ENCODE measurements around the gene NCAPH2. TPM values are rescaled to one million over a fixed set of nuclear protein-coding genes. Genes with fewer than 3 reads are reported as not detected.

Gene NCAPH2
- total RNA-seq, 1 donor from 2014 or later = 28.8 TPM

DNA sequence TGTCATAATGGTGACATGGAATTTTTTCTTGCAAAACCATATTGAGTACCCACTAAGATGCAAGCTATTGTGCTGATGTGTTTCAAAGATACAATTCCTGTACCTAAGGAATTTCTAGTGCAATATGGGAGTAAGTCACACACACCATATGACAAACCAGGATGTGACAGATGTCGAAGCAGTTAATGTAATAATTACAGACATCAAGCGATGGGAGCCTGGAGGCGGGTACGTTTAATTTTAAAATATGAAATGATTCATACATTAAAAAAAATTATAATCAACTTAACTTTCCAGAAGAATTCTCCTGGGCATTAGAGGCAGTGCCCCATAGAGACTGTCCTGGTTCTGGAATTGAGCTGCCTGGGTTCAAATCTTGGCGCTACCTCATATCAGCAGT lies 48.7 kb downstream of the NCAPH2 start:
- DNase-seq = no peak
- intact Hi-C loops (cut with DNase I) = no loop called here

DNA sequence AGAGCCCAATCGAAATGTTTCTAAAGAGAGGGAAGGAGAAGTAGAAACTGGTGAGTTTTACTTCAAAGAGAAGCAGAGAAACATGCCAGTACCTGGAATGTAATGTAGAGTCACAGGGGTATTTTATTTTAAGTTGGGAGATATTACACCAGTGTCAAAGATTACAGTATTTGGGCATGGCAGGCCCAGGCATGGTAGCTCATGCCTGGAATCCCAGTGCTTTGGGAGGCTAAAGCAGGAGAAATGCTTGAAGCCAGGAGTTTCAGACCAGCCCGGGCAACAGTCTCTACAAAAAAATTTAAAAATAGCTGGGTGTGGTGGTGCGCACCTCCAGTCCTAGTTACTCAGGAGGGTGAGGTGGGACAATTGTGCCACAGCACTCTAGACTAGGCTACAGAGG lies 52.0 kb downstream of the NCAPH2 start:
- DNase-seq = no peak
- no peak for ATAC-seq (ENCODE audit: poor library complexity)
- intact Hi-C loops (cut with DNase I) = no loop called here

More for the DNA sequence above, 48.7 kb downstream of the NCAPH2 start:
- no peak for ATAC-seq (ENCODE audit: poor library complexity)

DNA sequence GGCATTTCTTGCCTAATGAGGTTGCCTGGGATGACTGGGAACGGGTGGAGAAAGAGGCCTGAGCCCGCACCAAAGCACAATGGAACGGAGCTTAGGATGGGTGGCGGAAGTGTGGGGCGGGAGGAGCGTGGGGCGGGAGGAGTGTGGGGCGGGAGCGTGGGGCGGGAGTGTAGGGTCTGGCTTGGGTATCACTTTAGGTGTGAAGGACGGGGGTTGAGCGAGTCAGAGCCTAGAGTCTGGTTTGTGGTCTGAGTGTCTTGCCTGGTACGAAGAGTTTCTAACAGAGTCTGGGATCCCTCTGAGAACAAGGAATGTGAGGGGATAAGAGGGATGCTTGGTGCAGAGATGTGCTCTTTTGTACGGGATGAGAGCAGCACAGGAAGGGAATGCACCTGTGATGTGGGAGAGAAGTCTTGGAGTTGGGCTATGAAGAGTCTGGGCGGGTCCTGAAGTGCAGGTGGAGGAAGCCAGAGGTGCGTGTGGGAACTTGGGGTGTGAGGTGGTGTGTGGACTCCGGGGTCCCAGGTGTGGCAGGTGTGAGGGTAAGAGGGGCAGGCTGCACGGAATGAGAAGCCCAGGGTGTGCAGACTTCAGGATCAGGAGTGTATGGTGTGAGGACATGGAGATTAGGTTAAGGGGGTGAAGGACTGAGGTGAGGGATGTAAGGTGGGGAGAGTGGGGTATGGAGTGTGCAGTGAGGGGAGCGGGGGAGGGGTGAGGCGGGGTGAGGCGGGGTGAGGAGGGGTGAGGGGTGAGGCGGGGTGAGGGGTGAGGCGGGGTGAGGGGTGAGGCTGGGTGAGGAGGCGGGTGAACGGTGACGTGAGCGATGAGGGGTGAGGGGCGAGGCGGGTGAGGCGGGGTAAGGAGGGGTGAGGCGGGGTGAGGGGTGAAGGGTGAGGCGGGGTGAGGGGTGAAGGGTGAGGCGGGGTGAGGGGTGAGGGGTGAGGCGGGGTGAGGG lies 53.7 kb downstream of the NCAPH2 start:
- intact Hi-C loops (cut with DNase I) = no loop called here
- DNase-seq = peak; percentile 18
- no peak for ATAC-seq (ENCODE audit: poor library complexity)

DNA sequence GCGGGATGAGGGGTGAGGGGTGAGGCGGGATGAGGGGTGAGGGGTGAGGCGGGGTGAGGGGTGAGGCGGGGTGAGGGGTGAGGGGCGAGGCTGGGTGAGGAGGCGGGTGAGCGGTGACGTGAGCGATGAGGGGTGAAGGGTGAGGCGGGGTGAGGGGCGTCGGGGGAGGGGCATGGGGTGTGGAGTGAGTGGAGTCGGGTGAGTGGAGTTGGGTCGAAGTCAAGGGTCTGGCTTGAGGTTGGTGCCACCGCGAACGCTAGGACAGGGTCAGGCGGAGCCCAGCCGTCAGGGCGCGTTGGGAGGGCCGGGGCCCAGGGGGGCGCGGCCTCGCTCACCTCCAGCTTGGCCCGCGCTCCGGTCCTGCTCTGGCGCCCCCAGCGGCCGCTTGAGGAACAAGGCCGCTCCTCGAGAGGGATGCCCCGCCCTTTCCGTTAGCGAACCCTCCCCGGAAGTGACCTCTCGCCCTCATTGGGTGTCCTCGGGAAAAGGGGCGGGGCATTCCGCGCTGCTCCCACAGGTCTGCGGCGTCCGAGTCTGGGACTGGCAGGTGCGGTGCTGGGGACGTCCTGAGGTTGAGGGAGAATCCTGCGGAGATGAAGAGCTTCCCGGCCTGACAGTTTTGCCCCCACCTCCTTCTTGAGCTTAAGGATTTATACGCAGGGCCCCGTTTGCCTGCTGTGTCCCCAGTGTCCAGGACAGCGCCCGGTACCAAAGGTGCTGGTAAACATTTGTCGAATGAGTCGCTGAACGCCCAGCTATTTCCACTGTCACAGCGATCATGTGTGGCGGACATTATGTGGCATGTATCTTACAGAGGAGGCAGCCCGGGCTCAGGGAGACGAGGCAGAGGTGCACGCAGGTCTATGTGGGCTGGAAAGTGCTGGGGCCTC lies 54.7 kb downstream of the NCAPH2 start, which contains the start of gene SYCE3:
Gene SYCE3 (minus strand): TSS at position 397 of the 890 bp plus-strand sequence. CDS start 6,514 bp downstream, outside the sequence.
- intact Hi-C loops (cut with DNase I) = no loop called here

DNA sequence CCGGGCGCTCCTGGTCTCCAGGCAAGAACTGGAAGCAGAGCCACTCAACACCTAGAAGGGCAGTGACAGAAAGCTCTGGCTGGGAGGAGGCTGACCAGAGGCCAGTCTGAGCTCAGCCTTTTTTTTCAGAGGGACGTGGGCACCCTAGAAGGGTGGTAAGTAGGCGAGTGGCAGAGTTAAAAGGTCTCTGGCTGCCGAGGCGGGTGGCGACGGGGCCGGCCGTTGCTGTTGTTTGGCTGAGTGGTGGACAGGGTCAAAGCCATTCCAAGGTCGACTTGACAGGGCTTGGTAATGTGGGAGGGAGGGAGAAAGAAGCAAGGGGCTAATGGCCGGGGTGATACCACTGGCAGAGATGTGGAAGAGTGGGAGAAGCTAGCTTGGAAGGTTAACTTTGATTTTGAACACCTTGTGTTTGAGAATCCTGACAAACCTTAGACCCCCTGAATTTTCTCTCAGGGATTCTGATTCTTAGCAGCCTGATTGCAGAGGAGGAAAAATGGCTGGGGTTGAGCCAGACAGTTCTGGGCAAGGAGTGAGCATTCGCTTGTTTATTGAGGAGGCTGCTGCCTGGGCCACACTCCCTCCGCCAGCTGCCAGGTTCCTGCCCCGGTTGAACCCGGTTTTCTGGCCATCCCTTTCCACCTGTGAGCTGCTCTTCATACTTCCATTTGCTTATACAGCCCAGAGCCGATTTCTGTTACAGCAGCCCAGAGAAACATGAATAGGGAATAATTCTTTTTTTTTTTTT lies 55.6 kb downstream of the NCAPH2 start:
- DNase-seq = peak; percentile 55
- peak; percentile 43 for ATAC-seq (ENCODE audit: poor library complexity)
- intact Hi-C loops (cut with DNase I) = no loop called here

More for the DNA sequence above, 54.7 kb downstream of the NCAPH2 start, which contains the start of gene SYCE3:
- ATAC-seq (ENCODE audit: poor library complexity) = peak; percentile 96
- DNase-seq = peak; percentile 98

DNA sequence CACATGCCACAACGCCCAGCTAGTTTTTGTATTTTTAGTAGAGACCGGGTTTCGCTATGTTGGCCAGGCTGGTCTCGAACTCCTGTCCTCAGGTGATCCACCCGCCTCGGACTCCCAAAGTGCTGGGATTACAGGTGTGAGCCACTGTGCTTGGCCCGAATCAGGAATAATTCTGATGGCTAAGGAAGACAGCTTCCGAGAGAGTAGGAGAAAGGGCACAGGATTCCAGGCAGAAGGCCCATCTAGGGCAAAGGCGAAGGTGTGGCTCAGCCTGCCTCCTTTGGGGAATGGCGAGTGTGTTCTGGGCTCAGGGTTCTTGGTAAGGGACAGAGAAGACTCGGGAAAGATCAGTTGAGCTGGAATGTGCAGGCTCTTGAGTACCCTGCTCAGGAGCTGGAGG lies 56.3 kb downstream of the NCAPH2 start:
- intact Hi-C loops (cut with DNase I) = no loop called here
- DNase-seq (no peak), ATAC-seq (ENCODE audit: poor library complexity) (no peak)

DNA sequence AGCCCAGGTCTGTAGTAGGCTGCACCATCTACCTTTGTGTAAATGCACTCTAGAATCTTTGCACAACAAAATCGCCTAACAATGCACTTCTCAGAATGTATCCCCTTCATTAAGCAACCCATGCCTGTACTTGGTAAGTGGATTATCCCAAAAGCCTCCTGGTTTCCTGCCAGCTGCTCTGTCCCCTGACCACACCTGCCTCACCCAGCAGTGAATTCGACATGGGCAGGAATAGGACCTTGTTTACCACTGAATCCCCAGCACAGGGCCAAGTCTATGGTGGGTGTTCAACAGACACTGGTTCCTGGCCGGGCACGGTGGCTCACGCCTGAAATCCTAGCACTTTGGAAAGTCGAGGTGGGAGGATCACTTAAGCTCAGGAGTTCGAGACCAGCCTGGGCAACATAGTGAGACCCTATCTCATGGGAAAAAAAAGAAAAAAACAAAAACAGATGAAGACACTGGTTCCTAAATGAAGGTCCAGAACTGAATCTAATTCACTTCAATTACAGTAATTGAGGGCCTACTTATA lies 59.8 kb downstream of the NCAPH2 start:
- no peak for ATAC-seq (ENCODE audit: poor library complexity)
- intact Hi-C loops (cut with DNase I) = no loop called here
- no peak for DNase-seq

DNA sequence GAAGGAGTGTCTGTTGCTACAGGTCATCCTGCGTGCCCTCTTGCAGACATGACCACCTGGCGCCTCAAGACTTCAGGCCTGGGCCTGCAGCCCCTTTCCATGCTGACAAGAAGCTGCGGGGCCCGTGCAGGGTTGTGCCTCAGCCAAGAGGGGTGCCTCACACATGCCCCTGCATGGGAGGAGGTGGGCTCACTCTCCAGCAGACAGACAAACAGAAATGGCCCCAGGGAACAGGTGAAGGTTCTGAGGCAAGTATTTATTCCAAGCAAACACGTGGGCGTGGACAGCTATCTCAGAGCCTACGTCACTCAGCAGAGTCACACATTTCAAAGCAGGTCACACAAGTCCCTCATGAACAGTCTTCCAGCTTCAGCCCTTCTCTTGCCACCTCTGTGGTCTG lies 60.6 kb downstream of the NCAPH2 start:
- ATAC-seq (ENCODE audit: poor library complexity) = no peak
- no peak for DNase-seq
- intact Hi-C loops (cut with DNase I) = no loop called here

DNA sequence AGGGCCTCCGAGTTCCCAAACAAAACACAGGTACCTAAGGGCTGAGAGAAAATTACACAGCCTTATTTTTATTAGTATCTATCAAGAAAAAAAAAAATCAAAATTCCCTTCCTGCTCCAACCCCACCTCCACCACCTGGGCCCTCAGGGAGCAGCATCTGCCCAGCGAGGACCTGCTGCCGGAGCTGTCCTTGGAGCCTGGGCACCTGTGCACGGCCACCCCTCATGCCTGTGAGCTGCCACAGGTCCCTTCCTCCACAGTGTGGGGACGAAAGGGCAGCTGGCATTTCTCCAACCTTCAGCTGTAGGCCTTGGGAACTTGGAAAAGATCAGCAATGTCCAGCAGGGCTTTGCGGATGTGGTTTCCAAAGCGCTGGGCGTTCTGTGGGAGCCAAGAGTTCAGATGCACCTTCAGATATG lies 61.0 kb downstream of the NCAPH2 start:
- DNase-seq (no peak), ATAC-seq (ENCODE audit: poor library complexity) (no peak)
- intact Hi-C loops (cut with DNase I) = no loop called here

DNA sequence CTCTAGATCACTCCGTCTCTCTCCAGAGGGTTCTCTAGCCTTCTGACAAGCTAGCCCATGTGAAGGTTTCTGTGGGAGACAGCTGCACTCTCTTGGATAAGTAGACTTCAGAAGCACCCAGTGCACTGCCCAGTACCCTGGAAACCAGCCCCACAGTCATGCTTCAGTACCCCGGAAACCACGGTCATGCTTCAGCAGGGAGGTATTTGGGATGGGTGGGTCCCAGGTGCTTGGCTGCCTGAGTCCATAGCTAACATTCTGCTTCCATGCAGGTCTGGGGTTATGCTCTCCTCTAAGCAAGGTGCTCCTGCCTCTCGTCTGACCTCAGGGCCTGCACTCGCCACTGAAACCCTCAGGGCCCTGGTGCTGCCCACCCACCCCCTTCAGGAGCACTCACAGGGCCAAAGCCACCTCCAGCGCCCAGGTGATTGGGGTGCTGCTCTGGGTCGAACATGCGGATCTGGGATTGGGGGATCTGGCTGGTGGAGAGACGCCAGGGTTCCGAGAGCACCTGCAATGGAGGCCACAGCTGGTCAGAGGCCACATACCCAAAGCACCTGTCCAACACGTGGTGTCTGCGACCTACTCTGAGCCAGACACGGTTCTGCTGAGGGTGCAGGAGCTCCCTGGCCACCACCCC lies 62.0 kb downstream of the NCAPH2 start:
- no peak for ATAC-seq (ENCODE audit: poor library complexity)
- no peak for DNase-seq
- intact Hi-C loops (cut with DNase I) = no loop called here

DNA sequence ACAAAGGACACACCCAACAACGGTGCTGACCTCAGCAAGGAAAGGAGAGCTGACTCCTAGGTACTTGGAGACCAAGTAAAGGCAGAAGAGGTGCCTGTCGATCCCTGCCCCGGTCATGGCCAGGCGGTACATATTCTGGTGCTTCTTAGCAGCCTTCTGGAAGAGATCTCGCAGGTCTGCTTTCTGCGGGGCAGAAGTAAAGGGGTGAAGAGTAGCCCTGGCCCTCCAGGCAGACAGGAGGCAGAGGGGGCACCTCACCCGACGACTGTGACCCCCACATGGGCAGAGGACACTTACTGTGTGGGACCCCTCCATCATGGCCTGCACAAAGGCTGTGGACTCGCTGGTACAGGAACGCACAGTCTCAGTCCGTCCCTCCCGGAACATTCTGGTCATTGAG lies 62.8 kb downstream of the NCAPH2 start:
- intact Hi-C loops (cut with DNase I) = no loop called here
- ATAC-seq (ENCODE audit: poor library complexity) (no peak), DNase-seq (no peak)

DNA sequence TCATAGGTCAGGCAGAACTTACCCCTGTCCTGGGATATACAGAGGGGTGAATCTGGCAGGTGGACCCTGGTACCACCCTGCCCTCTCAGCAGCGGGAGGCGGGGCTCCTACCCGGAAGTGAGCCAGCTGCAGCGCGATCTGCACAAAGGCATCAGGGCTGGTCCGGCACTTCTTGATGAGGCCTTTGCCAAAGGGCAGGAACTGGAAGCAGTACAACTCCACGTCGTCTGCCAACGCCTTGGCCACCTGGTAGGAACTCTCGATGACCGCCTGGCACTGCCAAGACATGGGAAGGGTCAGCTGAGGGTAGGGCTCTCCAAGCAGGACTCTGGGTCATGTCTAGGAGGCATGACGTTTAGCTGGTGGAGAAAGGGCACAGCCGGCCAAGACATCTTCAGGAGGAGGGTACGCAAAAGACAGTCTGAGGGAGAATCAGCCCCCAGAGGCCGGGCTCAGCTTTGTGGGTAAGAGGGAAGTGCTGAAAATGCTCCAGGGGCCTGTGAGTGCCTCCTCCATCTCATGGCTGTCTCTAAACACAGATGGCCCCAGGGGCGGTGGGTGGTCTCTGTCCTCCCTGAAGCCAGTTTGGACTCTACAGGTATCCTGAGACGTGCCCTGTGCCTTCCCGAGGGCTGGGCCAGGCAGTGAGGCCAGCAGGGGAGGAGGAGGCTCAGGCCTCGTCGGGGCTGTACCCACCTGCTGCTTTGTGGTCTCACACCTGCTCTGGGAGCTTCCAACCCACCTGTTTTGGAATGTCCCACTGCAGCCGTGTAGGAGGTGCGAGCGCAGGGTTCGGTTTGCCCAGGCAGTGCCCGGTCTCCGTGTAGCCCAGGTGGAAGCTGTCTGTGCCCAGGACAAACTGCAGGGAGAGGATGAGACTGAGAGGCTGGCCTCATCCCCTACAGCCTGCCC lies 63.5 kb downstream of the NCAPH2 start:
- DNase-seq (no peak), ATAC-seq (ENCODE audit: poor library complexity) (peak; percentile 38)
- intact Hi-C loops (cut with DNase I) = no loop called here

DNA sequence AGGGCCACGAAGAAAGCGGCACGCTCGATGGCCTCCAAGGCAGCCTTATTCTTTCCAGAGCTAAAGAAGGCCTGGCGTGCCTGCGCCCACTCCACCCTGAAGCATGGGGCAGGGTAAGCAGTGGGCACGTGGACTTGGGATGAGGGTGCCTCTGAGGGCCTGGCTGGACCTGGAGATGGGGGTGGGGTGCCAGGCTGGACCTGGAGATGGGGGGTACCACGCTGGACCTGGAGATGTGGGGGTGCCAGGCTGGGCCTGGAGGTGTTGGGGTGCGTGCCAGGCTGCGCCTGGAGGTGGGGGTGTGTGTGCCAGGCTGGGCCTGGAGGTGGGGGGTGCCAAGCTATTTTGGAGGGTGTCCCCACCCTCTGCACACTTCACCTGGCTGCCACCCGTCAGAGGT lies 64.9 kb downstream of the NCAPH2 start:
- intact Hi-C loops (cut with DNase I) = no loop called here
- DNase-seq = peak; percentile 27
- no peak for ATAC-seq (ENCODE audit: poor library complexity)

DNA sequence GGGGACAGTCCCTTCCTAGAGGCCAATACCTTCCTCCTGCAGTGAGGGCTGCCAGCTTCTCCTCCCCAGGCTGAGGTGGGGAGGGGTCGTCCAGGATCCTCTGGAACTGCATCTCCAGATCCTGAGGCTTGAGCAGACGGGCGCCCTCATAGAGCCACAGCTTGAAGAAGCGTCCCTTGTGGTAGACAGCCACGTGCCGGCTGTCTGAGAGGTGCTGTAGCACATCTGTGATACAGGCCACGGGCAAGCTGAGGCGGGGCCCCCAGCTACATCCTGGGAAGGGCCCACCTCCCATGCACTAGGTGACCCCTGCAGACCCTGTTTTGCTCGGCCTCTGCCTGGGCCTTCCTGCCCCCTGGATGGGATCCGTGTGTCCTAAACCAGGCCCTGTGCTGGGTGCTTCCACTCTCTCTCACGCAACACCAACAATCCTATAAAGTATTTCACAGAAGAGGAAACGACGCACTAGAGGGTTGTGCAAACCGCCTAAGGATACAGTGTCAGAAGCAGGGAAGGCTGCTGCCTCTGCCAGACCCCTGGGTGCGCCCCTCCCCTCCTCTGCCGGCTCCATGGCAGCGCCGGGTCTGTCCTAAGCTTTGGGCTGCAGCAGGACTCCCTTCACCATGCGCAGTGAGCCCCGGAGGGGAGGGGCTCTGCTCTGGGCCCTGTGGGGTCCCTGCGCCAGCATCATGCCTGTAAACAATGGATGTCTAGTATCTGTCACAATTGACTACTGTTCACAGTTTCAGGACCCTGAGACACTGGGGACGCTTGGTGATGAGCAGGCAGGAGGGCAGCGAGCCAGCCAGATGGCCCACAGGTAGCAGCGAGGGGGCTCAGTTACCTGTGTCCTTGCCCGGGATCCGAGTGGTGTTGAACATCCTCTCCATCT lies 65.7 kb downstream of the NCAPH2 start:
- intact Hi-C loops (cut with DNase I) = no loop called here
- ATAC-seq (ENCODE audit: poor library complexity) = no peak
- peak; percentile 26 for DNase-seq

DNA sequence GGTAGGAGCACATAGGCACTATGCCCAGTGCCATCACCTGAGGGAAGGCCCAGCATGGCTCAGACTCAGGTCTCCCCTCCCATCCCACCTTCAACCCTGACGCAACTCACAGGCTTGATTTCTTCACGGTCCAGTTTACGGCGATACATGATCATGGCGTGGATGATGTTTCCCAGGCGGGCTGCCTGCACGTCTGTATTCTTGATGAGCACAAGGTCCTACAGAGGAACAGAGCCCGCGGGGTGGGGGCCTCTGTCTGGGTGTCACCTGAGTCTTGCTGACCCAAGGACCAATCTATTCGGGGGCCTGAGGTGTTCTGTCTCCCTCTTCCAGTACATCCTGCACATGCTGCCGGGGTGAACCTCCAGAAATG lies 66.3 kb downstream of the NCAPH2 start:
- intact Hi-C loops (cut with DNase I) = no loop called here
- no peak for ATAC-seq (ENCODE audit: poor library complexity)

More for the DNA sequence above, 66.3 kb downstream of the NCAPH2 start:
- peak; percentile 35 for DNase-seq

Data from Right ventricle myocardium superior (tissue), 1 donor.